Measurements from ENCODE around the gene SLC25A51. TPM values are rescaled to one million over a fixed set of nuclear protein-coding genes. Genes with fewer than 3 reads are reported as not detected.

The SLC25A51 gene
- total RNA-seq, 1 donor from 2014 or later, result 52.5 TPM

DNA sequence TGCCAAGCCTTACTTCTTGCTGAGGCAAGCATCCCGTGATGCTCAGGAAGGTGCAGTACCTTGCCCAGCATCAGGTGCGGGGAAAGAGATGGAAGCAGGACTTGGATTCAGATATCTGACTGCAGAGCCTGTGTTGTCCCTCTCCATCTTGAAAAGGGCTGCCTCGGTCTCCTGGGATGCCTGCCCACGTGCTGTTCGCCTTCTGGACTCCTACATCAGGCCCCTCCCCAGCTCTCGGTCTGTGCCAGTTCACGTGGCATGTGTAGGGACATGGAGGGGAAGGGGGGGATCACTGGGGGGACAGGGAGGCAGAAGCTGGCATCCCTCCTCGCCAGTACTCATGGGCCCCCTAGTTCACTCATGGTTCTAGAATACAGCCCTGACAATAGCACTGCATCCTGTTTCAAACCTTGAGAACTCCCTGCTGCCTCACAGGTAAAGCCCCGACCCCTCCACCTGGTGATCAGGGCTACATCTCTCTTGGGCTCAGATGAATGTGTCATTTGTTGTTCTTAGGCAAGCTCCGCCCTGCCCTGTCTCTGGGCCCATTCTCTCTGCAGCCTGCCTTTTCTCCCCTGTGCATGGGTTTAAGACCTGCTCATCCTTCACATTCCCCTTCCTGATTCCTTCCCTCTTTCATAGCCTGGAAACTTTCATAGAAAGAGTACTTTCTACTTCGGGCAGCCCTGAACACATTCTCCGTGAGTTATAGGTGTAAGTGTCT is 38.9 kb upstream of the SLC25A51 start:
- TF ChIP-seq, protein P1, sequence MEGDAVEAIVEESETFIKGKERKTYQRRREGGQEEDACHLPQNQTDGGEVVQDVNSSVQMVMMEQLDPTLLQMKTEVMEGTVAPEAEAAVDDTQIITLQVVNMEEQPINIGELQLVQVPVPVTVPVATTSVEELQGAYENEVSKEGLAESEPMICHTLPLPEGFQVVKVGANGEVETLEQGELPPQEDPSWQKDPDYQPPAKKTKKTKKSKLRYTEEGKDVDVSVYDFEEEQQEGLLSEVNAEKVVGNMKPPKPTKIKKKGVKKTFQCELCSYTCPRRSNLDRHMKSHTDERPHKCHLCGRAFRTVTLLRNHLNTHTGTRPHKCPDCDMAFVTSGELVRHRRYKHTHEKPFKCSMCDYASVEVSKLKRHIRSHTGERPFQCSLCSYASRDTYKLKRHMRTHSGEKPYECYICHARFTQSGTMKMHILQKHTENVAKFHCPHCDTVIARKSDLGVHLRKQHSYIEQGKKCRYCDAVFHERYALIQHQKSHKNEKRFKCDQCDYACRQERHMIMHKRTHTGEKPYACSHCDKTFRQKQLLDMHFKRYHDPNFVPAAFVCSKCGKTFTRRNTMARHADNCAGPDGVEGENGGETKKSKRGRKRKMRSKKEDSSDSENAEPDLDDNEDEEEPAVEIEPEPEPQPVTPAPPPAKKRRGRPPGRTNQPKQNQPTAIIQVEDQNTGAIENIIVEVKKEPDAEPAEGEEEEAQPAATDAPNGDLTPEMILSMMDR (IDR thresholded peaks at IDR 0.05), result no peak
- H3K27me3 Mint-ChIP-seq (ENCODE audit: low read depth), result no peaks in the 10 kb centered on the region
- no peak for DNase-seq (ENCODE audit: low spot score)
- H3K27ac Mint-ChIP-seq (ENCODE audit: unreplicated experiment), result peak overlapping the region; percentile 65
- H3K4me3 Mint-ChIP-seq (ENCODE audit: unreplicated experiment), result no peak overlapping the region
- peaks cover 7% of the 10 kb centered on the region for H3K36me3 Mint-ChIP-seq (ENCODE audit: low read depth)
- H3K9me3 Mint-ChIP-seq (ENCODE audit: low read depth), result no peaks in the 10 kb centered on the region
- H3K4me1 Mint-ChIP-seq (ENCODE audit: low read depth), result peaks cover 67% of the 10 kb centered on the region

GRCh38 chr9:37941253-37941652 is 37.3 kb upstream of the SLC25A51 start:
- Mint-ChIP-seq H3K36me3 (ENCODE audit: low read depth) (peaks cover 2% of the 10 kb centered on the region), H3K9me3 (ENCODE audit: low read depth) (no peaks in the 10 kb centered on the region), H3K4me1 (ENCODE audit: low read depth) (peaks cover 71% of the 10 kb centered on the region), H3K27me3 (ENCODE audit: low read depth) (no peaks in the 10 kb centered on the region), H3K27ac (ENCODE audit: unreplicated experiment) (no peak overlapping the region), H3K4me3 (ENCODE audit: unreplicated experiment) (no peak overlapping the region)
- TF ChIP-seq, protein P1 (IDR thresholded peaks at IDR 0.05), result no peak
- DNase-seq (ENCODE audit: low spot score), result no peak

- Mint-ChIP-seq H3K27me3 (ENCODE audit: low read depth) (no peaks in the 10 kb centered on the region), H3K9me3 (ENCODE audit: low read depth) (no peaks in the 10 kb centered on the region), H3K4me3 (ENCODE audit: unreplicated experiment) (no peak overlapping the region), H3K27ac (ENCODE audit: unreplicated experiment) (no peak overlapping the region), H3K4me1 (ENCODE audit: low read depth) (peaks cover 57% of the 10 kb centered on the region), H3K36me3 (ENCODE audit: low read depth) (peaks cover 2% of the 10 kb centered on the region)
- DNase-seq (ENCODE audit: low spot score), result no peak
- TF ChIP-seq, protein P1 (IDR thresholded peaks at IDR 0.05), result no peak
Observed at GRCh38 chr9:37939575-37940095, 35.7 kb upstream of the SLC25A51 start.

DNA sequence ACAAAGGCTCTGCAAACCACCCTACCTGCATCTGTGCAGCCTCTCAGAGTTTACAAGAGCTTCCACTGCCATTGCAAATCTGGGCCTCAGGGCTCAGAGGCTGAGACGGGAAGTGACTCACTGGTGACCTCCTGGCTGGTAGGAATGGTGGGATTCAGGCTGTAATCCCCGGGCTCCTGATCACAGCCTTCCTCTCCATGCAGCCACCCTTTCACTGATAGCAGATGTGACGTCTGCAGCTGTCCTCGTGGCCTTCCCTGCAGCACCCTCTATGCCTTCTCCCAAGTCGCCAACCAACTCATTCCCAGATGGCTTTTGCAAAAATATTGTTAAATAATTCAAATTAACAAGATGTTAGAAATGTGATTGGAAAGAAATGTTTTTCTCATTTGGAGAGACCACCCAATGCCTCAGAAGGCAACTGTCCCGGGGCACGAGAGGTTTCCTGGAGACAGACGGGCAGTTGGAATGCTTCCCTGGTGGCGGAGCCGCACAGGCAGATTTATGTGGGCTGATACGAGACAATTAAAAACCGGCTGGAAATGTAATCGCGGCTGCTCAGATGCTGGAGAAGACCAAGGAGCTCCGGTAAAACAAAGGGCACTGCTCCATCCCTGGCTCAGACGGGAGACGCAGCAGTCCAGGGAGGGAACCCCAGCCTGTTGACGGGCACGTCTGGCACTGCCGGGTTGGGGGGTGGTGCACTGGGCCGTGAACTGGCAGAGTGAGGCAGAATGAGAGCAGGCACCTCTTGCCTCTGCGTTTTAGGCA is 34.4 kb upstream of the SLC25A51 start:
- Mint-ChIP-seq H3K36me3 (ENCODE audit: low read depth) (peaks cover 2% of the 10 kb centered on the region), H3K4me3 (ENCODE audit: unreplicated experiment) (no peak overlapping the region), H3K4me1 (ENCODE audit: low read depth) (peaks cover 43% of the 10 kb centered on the region), H3K27me3 (ENCODE audit: low read depth) (no peaks in the 10 kb centered on the region), H3K9me3 (ENCODE audit: low read depth) (no peaks in the 10 kb centered on the region), H3K27ac (ENCODE audit: unreplicated experiment) (peak overlapping the region; percentile 79)
- TF ChIP-seq, protein P1 (IDR thresholded peaks at IDR 0.05), result peak; percentile 27
- DNase-seq (ENCODE audit: low spot score), result no peak

GRCh38 chr9:37937366-37937765 is 33.4 kb upstream of the SLC25A51 start:
- no peaks in the 10 kb centered on the region for H3K9me3 Mint-ChIP-seq (ENCODE audit: low read depth)
- H3K4me1 Mint-ChIP-seq (ENCODE audit: low read depth), result peaks cover 35% of the 10 kb centered on the region
- no peak overlapping the region for H3K27ac Mint-ChIP-seq (ENCODE audit: unreplicated experiment)
- DNase-seq (ENCODE audit: low spot score), result no peak
- no peaks in the 10 kb centered on the region for H3K27me3 Mint-ChIP-seq (ENCODE audit: low read depth)
- TF ChIP-seq, protein P1 (IDR thresholded peaks at IDR 0.05), result no peak
- no peak overlapping the region for H3K4me3 Mint-ChIP-seq (ENCODE audit: unreplicated experiment)
- peaks cover 2% of the 10 kb centered on the region for H3K36me3 Mint-ChIP-seq (ENCODE audit: low read depth)
